ENCODE measurements around the gene TMEM120A.

DNA sequence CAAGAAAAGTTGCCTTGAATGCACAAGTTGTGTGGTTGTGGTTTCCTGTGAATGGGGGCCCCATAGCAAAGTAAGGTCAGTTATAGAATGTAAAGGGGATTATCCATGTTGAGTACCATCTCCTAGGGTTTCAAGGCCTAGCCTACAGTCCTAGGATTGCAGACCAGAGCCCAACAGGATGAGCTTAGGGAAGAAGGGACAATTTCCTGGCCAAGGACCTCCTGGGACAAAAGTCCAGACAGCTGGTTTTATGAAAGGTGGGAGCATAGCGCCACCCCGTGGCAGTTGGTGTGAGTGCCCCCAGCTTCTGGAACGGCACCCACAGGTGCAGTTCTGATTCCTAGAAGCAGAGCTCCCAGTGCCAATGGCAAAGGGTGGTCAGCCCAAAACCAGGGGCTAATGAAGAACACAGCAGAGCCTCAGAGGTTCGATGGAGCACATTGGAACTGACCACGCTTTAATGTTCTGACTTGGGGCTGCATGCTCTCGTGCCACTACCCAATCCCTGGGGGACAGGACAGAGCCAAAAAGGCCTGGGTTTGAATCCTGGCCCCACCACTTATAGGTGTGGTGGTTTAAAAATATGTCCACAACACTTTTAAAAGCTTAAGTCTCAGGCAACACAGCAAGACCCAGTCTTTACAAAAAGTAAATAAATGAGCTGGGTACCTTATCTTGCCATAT, 25.8 kb upstream of the TMEM120A start:
- TF ChIP-seq, protein P1, sequence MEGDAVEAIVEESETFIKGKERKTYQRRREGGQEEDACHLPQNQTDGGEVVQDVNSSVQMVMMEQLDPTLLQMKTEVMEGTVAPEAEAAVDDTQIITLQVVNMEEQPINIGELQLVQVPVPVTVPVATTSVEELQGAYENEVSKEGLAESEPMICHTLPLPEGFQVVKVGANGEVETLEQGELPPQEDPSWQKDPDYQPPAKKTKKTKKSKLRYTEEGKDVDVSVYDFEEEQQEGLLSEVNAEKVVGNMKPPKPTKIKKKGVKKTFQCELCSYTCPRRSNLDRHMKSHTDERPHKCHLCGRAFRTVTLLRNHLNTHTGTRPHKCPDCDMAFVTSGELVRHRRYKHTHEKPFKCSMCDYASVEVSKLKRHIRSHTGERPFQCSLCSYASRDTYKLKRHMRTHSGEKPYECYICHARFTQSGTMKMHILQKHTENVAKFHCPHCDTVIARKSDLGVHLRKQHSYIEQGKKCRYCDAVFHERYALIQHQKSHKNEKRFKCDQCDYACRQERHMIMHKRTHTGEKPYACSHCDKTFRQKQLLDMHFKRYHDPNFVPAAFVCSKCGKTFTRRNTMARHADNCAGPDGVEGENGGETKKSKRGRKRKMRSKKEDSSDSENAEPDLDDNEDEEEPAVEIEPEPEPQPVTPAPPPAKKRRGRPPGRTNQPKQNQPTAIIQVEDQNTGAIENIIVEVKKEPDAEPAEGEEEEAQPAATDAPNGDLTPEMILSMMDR (IDR thresholded peaks at IDR 0.05): peak; percentile 92
- TF ChIP-seq EZH2 (IDR thresholded peaks at IDR 0.05): no peak

Measured in neural progenitor cell (in vitro differentiated cells).